IPS-11a (cell line): ENCODE measurements around the gene GSE1.
A peak's percentile ranks its signal among the peaks of the same experiment; 100 is the strongest.

Experiments used
- H3K4me3 ChIP-seq: one replicate; pipeline ENCODE4 v1.5.1; 2013; ENCODE audit warnings: low read depth, low read length, control low read depth

The GSE1 gene

DNA sequence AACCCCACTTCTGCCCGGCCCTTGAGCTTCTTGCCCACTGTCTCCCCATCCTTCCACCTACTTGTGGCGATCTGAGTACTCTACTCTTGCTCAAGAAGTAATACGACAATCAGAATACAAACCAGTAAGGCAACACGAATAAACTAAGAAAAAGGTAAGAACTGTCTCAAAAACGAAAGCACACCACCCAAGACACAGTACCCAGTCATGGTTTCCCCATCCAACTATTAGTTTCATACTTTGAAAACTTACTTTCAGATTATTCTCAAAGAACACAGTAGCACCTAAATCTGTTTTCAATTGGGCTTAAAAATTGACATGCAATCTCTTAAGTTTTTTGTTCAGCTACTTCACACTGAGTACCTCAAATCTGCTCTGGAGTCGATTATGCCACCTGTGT is 61.7 kb downstream of the GSE1 start:
- H3K4me3 ChIP-seq: no peak overlapping the region

GRCh38 chr16:85675251-85675874 is 62.2 kb downstream of the GSE1 start:
- H3K4me3 ChIP-seq: no peak overlapping the region

DNA sequence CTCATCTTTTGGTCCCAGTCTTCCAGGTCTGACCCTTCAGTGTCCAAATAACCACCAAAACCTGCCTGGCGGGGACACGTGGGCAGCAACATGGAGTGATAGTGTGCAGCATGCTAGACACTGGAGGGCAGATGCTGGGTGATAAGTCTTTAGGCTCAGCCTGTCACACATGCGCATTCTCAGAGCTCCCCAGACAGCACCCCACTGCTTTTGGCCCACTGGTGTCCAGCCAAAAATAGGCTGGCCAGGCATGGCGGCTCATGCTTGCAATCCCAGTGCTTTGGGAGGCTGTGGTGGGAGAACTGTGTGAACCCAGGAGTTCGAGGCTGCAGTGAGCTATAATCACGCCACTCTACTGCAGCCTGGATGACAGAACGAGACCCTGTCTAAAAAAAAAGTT is 63.3 kb downstream of the GSE1 start:
- H3K4me3 ChIP-seq: no peak overlapping the region

GRCh38 chr16:85677383-85677967 is 64.4 kb downstream of the GSE1 start:
- no peak overlapping the region for H3K4me3 ChIP-seq

DNA sequence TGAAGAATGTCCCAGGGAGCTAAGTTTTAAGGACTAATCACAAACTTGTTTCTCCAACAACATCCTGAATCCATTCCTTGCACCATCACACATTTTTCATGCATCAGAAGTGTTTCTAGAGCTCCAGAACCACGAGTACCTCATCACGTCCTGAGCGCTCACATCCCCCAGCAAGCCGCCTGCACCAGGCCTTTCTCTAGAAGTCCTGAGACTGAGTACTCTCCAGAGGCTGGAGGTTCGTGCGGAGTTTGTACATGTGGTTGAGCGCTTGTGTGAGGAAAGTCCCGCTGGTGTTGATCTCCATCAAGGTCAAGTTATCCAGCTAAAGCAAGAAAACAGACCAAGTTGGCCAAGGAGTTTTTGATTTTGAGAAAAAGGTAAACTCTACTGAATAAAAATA is 64.9 kb downstream of the GSE1 start:
- H3K4me3 ChIP-seq: no peak overlapping the region

GRCh38 chr16:85678821-85679220 is 65.7 kb downstream of the GSE1 start:
- H3K4me3 ChIP-seq: no peak overlapping the region

DNA sequence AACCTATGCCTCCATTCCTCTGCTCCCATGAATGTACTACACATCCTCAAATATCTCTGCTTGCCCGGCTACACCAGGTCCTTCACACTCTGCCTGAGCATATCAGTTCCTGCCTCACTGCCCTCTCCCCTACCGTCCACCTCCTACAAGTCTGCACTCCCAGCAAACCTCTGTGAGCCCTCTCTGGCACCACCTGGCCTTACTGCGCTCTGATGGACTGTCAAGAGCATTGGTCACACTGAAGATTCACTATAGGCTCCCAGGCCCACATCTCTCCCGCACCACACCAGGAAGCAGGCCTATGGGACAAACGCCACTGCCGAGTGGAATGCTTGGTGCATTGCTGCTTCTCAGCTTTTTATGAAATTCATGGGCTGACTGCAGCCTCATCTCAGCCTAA is 66.7 kb downstream of the GSE1 start:
- no peak overlapping the region for H3K4me3 ChIP-seq

GRCh38 chr16:85680352-85680944 is 67.3 kb downstream of the GSE1 start:
- no peak overlapping the region for H3K4me3 ChIP-seq

DNA sequence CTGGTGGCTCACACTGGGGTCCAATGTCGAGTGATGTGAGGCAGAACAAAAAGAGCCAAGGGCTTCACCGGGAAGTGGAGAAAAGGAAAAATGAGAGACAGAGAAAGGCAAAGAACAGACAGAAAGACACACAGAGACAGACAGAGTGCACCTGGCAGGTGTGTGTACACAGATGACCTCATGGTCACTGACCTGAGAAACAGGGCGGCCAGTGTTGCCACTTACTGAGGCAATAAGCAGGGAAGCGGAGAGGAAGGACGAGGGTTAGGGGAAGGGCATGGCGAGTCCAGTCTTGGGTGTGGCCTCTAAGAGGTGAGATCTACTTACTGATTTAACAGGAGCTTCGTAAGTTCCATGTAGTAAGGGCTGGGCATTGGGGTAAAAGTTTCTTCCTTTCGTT is 68.1 kb downstream of the GSE1 start:
- H3K4me3 ChIP-seq: no peak overlapping the region

DNA sequence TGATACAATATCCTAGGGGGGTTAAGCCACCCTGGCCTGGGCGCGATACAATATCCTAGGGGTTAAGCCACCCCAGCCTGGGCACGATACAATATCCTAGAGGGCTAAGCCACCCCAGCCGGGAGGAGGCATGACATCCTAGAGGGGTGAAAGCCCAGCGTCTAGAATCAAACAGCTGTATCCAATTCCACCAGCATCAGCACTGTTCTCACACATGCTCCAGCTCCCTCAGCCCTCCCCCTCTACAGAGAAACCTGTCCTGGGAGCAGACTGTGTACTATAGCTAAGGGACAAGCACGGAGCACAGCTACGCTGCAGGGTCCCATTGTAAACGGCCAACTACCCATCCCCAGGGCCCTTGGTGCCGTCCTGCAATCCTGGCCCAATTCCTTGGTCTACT is 69.4 kb downstream of the GSE1 start:
- H3K4me3 ChIP-seq: no peak overlapping the region

DNA sequence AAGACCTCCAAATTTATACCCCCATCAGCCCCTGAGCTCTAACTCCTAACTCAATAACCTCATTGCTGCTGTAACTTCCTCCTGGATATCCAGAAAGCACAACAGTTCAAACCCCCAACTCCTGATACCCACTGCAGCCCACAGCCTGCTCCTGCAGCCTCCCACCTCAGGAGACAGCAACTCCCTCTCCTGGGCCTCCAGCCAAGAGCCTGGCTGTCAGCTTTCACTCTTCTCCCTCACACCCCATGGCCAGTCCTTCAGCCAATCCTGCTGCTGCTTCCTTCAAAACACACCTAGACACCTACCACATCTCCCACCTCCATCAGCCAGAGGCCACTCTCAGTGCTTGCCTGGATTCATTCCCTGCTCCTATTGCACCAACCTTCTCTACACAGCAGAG is 70.2 kb downstream of the GSE1 start:
- H3K4me3 ChIP-seq: no peak overlapping the region

GRCh38 chr16:85685251-85685650 is 72.1 kb downstream of the GSE1 start:
- H3K4me3 ChIP-seq: no peak overlapping the region

GRCh38 chr16:85686912-85687591 is 73.9 kb downstream of the GSE1 start:
- H3K4me3 ChIP-seq: no peak overlapping the region

GRCh38 chr16:85687651-85688471 is 74.7 kb downstream of the GSE1 start:
- H3K4me3 ChIP-seq: peak overlapping the region; percentile 50

DNA sequence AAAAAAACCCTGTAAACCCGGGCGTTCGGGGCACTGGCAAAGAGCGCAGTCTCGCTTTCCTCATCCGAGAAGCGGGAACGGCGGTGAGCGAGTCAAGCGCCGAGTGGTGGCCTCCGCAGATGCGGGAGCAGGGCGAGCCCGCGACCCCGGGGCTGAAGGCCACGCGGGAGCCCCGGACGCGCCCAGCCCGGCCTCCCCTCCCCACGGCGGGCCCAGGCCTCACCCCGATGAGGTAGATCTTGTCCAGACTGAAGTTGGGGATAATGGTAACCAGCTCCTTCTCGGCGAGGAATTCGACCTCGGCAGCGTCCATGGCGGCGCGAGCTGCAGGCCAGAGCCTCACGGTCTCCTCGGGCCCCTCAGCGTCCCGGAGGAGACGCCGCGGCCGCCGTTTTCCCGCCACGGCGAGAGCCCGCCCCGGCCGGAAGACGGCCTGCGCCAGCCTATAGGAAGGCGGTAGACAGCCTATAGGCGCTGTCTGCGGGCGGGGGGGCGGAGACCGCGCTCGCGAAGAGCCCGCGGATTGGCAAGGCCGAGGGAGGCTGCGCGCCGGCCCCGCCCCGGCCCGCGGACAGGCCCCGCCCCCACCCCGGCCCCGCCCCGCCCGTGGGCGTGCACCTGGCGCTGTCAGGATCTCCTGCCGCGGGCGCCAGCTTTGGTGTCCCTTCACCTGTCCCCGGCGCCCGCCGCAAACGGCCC is 75.6 kb downstream of the GSE1 start, which contains the start of gene GINS2:
Gene GINS2, minus strand, starts transcription at position 369 of the 699 bp plus-strand sequence. Its CDS starts 56 bp downstream, at position 313.
- peak within 1 kb of the TSS; percentile 50 for H3K4me3 ChIP-seq

DNA sequence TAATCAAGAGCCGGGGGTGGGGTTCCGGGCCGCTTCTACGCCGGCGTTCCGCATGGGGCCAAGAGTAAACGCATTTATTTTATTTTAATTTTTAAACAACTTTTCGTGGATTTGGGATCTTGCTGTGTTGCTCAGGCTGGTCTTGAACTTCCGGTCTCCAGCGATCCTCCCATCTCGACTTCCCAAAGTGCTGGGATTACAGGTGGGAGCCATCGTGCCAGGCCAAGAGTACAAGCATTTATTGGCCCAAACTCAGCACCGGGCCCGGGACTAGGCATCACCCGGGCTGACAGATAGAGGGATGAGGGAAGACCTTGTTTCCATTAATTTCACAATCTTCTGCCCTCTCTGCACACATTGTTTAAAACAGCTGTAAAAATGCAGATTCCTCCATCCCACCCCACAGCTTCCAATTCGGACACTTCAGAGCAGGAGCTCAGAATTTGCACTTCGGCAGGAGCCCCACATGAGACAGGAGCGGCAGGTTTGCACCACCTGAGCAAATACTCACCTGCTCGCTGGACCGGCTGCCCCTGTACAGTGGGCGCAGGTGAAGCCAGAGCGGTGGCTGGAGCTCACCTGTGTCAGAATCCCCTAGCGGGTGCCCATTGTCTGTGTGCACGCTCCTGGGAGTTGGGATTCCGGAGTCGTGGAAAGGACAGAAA is 76.3 kb downstream of the GSE1 start:
- peak overlapping the region; percentile 6 for H3K4me3 ChIP-seq

DNA sequence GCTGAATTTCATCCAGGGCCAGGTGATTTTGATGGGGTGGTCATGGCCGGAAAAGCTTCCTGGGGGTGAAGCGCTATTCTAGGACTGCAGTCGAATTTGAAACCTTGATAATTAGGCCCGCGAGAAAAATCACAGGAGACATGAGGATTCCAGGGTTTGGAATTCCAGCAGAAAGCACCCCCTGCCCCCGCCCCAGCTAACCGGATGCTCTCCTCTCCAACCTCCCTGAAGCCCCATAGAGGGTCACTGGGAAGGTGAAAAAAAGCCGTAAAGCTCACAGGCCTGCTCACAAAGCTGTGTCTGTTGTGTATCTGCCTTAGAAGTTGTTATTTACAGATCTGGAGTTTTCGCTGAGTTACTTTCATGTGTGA is 76.8 kb downstream of the GSE1 start:
- no peak overlapping the region for H3K4me3 ChIP-seq

DNA sequence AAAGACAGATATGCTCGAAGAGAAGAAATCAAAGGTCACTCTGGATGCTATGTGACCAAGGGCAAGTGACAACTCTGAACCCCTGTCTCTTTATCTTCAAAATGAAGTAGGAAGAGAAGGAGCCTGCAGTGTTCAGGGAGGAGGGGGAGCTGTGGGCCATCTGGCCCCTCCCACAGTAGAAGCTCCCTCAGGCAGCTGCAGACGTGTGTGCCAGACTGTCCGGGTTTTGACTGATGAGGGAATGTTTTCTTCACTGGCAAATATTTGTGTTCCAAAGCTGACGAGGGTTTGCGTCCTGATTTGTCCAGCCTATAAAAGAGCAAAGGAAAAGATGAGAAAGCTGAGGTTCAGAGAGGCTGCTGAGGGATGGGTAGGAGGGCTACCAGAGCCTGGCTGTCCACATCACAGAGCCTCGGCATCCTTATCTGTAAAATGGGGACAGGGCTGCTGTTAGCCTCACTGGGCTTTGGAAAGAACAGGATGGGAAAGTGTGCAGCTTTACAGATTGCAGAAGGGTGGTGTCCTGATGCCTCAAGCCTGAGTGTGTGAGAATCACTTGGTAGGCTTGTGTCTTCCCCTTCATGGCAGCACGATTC is 77.4 kb downstream of the GSE1 start:
- no peak overlapping the region for H3K4me3 ChIP-seq

DNA sequence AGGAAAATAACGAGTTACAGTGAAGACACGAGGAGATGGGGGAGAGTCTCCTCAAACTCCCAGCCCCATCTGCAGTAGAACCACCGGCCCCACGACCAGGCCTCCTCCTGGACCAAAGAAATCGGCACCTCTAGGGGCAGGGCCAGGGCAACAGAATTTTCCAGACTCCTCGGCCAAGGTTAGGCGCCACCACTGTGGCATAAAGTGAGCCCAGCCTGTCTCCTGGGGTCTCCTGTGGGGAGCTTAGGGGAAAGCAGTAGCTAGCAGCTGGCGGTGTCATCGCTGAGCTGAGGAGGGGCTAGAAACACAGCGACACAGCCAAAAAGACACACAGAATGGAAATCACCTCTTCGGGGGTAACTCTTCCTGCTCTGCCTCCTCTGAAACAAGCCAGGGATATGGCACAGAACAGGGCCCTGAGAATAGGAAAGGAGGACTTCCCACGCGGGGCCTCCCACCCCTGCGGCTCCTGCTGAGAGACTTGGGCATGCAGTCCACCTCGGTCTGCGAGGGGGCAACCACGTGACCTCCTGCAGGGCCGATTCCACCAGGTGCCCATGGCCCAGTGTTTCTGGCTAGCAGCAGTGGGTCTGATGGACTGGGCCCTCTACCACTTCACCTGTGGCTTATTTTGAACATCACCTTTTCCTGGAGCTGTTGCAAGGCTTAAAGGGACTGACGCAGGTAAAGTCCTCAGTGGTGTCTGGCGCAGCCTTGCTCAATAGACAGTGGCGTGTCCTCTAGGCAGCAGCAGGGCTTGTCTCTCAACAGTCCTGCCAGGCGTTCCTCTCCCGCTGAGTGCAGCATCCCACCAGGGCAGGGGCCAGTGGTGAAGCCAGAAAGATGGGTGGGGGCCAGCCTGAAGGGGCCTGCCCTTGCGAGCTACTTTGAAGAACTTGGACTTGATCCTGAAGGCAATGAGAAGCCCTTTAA is 82.3 kb downstream of the GSE1 start:
- no peak overlapping the region for H3K4me3 ChIP-seq
